Lung microvascular endothelial cell (primary cell): ENCODE results near the gene WSB2. TPM values are rescaled to one million over a fixed set of nuclear protein-coding genes. Genes with fewer than 3 reads are reported as not detected.
A peak's percentile ranks its signal among the peaks of the same experiment; 100 is the strongest.

Experiments
- DNase-seq, 2 donors: peaks; one replicate each; pipeline versions ENCODE4 v3.0.0 to v3.0.0-alpha.2; 2010; ENCODE audit warnings: low read depth in 2 of 2
- total RNA-seq: library from RNA; depleted of rRNA; stranded (reverse); fragments of >200 nt; gene quantifications from 2 replicates; pipeline ENCODE4 v1.2.1, GENCODE V29; 2014

The WSB2 gene
- total RNA-seq, 1 donor from 2014 or later = 174 TPM

DNA sequence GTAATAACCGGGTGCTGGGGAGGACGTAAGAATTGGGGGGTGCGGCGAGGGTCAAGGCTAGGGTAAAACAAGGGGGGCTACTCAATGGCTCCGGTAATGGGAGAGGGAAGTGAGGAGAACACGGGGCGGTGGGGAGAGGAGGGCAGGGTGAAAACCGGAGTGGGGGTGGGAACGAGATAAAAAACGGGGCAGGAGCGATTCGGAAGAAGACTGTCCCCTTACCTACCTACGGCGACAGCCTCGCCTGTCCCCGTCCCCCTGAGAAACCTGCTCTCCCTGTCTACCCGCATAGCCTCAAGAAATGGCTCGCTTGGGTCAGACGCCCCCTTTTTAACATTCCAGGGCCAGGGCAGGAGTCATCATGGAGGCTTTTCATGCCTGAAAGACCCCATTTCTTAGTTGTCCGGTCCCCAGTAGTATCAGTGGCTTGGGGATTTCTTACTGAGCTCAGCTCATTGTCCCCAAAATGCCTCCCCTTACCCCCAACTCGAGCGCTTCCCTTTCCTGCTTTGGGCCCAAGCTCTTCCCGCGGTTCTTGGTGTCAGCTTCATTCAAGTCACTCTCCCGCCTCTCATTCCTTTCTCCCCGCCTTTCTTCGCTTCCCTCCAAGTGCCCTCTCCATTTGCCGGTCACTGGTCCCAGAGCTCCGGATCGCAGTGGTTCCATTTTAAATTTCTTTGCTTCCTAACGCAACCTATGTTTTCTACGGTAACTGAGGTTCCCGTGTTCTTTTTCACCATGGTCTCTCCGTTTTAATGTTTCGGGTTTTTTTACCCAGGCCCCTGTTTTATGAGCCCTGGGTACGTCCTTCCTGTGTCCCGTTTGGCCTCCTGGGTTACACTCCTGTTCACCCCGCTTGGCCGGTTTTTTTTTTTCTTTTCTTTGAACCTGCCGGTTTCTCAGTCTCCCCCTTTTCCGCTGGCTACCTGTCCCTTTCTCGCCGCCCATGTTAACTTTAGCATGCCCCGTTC, 1.2 kb upstream of the WSB2 start:
- peak; percentile 40 to 66 for DNase-seq

GRCh38 chr12:118060301-118061010, 523 bp downstream of the WSB2 start:
- peak; percentile 76 to 78 for DNase-seq

- DNase-seq = peak in 1 of 2 donors; percentile 38
These were observed 1.4 kb downstream of the WSB2 start for GRCh38 chr12:118059341-118060191.

- DNase-seq = no peak
These were observed 2.1 kb downstream of the WSB2 start for GRCh38 chr12:118058881-118059280.

DNA sequence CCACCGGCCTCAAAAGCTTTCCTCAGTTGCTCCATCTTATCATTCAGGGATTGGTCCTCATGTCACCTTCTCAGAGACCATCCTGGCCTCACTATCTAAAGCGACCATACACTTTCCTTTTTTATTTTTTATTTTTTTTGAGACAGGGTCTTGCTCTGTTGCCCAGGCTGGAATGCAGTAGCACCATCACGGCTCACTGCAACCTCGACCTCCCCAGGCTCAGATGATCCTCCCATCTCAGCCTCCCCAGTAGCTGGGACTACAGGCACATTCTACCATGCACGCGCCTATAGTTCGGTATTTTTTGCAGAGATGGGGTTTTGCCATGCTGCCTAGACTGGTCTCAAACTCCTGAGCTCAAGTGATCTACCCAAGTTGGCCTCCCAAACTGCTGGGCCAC, 2.8 kb downstream of the WSB2 start:
- no peak for DNase-seq

- peak; percentile 17 to 50 for DNase-seq
These were observed 4.9 kb downstream of the WSB2 start for GRCh38 chr12:118055865-118056773.

- DNase-seq = peak; percentile 71 to 95
These were observed 5.8 kb downstream of the WSB2 start for GRCh38 chr12:118055144-118055557.

DNA sequence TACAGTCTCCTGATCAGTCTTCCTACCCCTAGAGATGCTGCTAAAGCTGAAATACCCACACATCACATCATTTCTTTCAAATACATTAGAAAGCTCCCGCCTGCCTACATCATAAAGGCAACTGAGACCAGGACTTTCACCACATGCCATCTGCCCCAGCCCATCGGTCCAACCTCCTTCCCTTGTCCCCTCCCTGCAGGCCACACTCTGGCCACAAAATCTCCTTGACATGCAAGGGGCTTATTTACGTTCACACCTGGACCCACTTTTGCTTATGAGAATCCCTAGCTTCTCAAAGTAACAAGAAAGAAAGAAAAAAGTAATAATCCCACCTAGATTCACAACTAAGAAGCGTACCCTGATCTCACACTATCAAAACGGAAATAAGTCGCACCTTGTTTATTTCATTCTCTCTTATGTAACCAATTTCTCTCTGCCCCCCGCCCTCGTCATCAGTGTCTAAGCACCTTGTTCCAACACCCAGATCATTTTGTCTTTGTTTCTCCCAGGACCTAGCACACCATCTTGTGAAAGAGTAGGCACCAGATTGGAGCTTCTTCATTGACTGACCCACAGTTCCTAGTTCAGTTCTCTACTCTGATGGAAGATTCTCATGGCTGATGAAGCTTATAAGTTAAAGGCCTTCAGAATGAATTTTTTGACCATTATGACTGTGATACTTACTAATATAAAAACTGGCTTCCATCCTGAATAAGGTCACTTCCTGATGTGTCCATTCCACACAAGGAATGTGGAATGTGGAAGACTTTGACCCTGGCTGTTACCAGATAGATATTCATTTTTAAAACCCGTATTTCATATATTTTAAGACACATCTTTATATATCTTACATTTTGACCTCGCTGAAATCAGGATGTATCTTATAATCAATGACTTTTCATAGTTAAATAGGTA, 7.7 kb downstream of the WSB2 start:
- peak; percentile 54 to 69 for DNase-seq

DNA sequence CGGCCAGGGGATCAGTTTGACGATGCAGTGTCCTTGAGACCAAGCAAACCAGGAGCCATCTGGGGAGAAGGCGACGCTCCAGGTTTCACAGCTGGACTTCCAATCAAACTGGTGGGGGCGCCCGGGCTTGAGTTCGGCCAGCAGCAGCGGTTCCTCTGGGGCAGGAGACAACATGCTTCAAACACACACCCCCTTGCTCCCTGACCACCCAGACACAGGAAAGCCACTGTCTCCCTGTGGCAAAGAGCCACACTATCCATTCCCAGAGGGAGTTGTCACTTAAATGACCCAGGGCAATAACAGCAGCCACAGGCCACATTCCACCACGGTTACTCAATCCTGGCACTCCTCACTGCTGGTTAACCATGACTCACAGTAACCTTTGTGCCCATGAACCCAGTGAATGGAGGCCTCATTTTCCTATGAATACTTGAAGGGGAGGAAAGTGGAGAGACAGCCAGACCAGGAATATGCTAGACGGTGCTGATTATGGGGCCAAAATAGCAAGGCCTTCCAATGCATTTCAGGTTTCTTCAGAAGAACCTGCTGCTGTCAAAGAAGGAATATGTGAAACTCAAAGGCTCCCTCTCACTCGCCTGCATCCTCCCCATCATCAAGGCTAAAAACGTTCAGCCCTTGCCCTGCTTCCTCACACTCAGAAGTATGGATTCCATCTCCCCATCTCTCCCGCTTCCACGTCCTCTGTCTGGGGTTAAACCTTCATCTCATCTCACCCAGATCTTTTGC, 8.5 kb downstream of the WSB2 start:
- DNase-seq = peak; percentile 95 to 96

- no peak for DNase-seq
These were observed 9.7 kb downstream of the WSB2 start for GRCh38 chr12:118050972-118051910.

DNA sequence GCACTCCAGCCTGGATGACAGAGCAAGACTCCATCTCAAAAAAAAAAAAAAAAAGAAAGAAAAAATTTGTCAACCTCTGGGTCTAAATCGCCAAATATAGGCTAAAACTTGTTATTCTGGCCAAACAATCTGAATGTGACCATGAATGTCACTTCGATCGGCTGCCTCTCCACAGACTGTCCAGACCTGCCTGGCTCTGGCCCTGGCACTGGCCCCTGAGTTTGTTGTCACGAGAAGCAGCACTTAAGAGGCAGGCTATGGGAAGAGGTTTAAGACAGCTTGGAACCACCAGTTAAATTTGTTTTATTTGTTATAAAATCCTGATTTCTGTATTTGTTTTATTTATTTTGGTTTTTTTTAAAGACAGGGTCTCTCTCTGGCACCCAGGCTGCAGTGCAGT, 14.5 kb downstream of the WSB2 start:
- DNase-seq = no peak

- DNase-seq = no peak
These were observed 16.4 kb downstream of the WSB2 start for GRCh38 chr12:118044577-118044976.

DNA sequence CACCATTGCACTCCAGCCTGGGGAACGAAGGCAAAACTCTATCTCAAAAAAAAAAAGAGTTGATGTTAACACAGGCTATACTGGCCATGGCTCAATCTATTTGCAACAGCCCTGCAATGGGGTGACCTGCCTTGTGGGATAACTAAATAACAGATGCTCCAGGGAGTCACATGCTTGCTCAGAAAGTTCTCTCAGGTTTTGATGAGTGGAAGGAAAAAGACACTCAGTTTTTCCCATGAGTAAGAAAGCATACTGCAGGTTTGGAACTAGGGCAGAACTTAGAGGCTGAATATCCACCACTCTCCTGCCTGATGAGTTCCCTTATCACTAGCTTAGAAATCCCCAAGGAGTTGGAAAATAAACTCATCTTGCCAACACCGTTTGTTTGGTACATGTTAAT, 16.9 kb downstream of the WSB2 start:
- DNase-seq = no peak

GRCh38 chr12:118042091-118042490, 18.9 kb downstream of the WSB2 start:
- DNase-seq = no peak

- no peak for DNase-seq
These were observed 22.8 kb downstream of the WSB2 start for GRCh38 chr12:118038137-118038536.

GRCh38 chr12:118036672-118037411, 24.1 kb downstream of the WSB2 start:
- DNase-seq = no peak
